PC-9 (cell line): ENCODE data around the gene RPL31. TPM values are rescaled to one million over a fixed set of nuclear protein-coding genes. Genes with fewer than 3 reads are reported as not detected.

ENCODE experiments used
- BruUV-seq: library from RNA; stranded (reverse); fragments of 400-500 nt; replicated peaks from 2 replicates; lab custom pipeline; 2021; lab: Mats Ljungman, UMichigan
- CTCF ChIA-PET: fragments of 300-600 bp; sonication (Branson Sonifier 250); formaldehyde crosslinking; loops from one replicate; lab custom pipeline; 2022; ENCODE audit warnings: antibody characterized with exemption; lab: Charles Lee
- POLR2A ChIA-PET: fragments of 300-600 bp; sonication (Branson Sonifier 250); formaldehyde crosslinking; loops from one replicate; lab custom pipeline; 2022; ENCODE audit warnings: antibody characterized with exemption; ENCODE audit not compliant: unreplicated experiment; lab: Charles Lee
- DNase-seq, 2 experiments: peaks; one replicate each; pipeline versions ENCODE4 v3.0.0 to v3.0.0-alpha.2; 2015 to 2022; ENCODE audit warnings: mixed read lengths in 1 of 2
- H2AFZ ChIP-seq: fragments of 200-600 bp; sonication (generic); 2 replicates; pipeline ENCODE4 v1.8.1; 2017; ENCODE audit warnings: antibody characterized with exemption
- H3F3A ChIP-seq: fragments of 200-600 bp; sonication (generic); 2 replicates; pipeline ENCODE4 v1.8.1; 2017; ENCODE audit warnings: antibody characterized with exemption, mild to moderate bottlenecking, low read depth; ENCODE audit not compliant: insufficient read depth
- H3K27ac ChIP-seq: fragments of 200-600 bp; sonication (generic); 2 replicates; pipeline ENCODE4 v1.6.1; 2016; ENCODE audit warnings: mixed run types
- H3K27me3 ChIP-seq: fragments of 200-600 bp; sonication (generic); 2 replicates; pipeline ENCODE4 v1.6.1; 2016; ENCODE audit warnings: low read depth, mixed run types; ENCODE audit not compliant: insufficient read depth
- H3K36me3 ChIP-seq: fragments of 200-600 bp; sonication (generic); 2 replicates; pipeline ENCODE4 v1.6.1; 2016; ENCODE audit warnings: low read depth, mixed run types
- H3K4me1 ChIP-seq: fragments of 200-600 bp; sonication (generic); replicated peaks from 2 replicates; pipeline ENCODE4 v1.6.1; 2016; ENCODE audit warnings: mixed run types; ENCODE audit not compliant: insufficient read depth
- H3K4me2 ChIP-seq: fragments of 200-600 bp; sonication (generic); 2 replicates; pipeline ENCODE4 v1.6.1; 2017; ENCODE audit warnings: mixed run types
- H3K4me3 ChIP-seq: fragments of 200-600 bp; sonication (generic); 2 replicates; pipeline ENCODE4 v1.6.1; 2016; ENCODE audit warnings: mixed run types
- H3K79me2 ChIP-seq: fragments of 200-600 bp; sonication (generic); 2 replicates; pipeline ENCODE4 v1.6.1; 2017; ENCODE audit warnings: low read depth, mixed run types
- H3K9me2 ChIP-seq: fragments of 200-600 bp; sonication (generic); 2 replicates; pipeline ENCODE4 v1.8.1; 2017; ENCODE audit warnings: mild to moderate bottlenecking; ENCODE audit not compliant: insufficient read depth
- H3K9me3 ChIP-seq: fragments of 200-600 bp; sonication (generic); 2 replicates; pipeline ENCODE4 v1.8.1; 2016; ENCODE audit warnings: low read depth; ENCODE audit not compliant: insufficient read depth
- H4K20me1 ChIP-seq: fragments of 200-600 bp; sonication (generic); 2 replicates; pipeline ENCODE4 v1.8.1; 2017; ENCODE audit not compliant: insufficient read depth
- CTCF ChIP-seq: fragments of 200-600 bp; sonication (generic); conservative IDR thresholded peaks from 2 replicates; pipeline ENCODE4 v1.6.1; 2017; ENCODE audit warnings: mixed run types, antibody characterized with exemption, mild to moderate bottlenecking, moderate library complexity
- EZH2 ChIP-seq: fragments of 200-600 bp; sonication (generic); IDR thresholded peaks from 2 replicates; pipeline ENCODE4 v1.8.0; 2017; ENCODE audit warnings: antibody characterized with exemption, low read depth
- intact Hi-C: fragments of 100-400 bp; cut with micrococcal nuclease; formaldehyde crosslinking; loops from one replicate; pipeline ENCODE4 v1.10.0; 2022; ENCODE audit not compliant: unreplicated experiment
- total RNA-seq: library from RNA; stranded (reverse); gene quantifications from 2 replicates; pipeline ENCODE4 v1.2.3, GENCODE V29; 2021

The RPL31 gene
- total RNA-seq, 1 experiment from 2014 or later: 1,251 TPM

GRCh38 chr2:100957996-100958653 is 44.0 kb upstream of the RPL31 start:
- DNase-seq: peak; percentile 48 to 54
- Histone ChIP-seq H3K9me3 (no peaks in the 10 kb centered on the region), H3K27ac (peak overlapping the region; percentile 70), H3K36me3 (no peaks in the 10 kb centered on the region), H3K4me1 (peaks cover 18% of the 10 kb centered on the region; the same call in 1 of the 2 replicates), H2AFZ (no peak overlapping the region), H3K4me2 (no peak overlapping the region), H3K27me3 (no peaks in the 10 kb centered on the region), H4K20me1 (no peaks in the 10 kb centered on the region), H3K4me3 (no peak overlapping the region), H3K79me2 (no peaks in the 10 kb centered on the region), H3K9me2 (no peaks in the 10 kb centered on the region), H3F3A (peaks cover 21% of the 10 kb centered on the region)
- TF ChIP-seq CTCF: no peak
- intact Hi-C loops: loop anchor here (2.0 to 5.0 kb wide), 2 partner anchors 75 to 136 kb away; partner anchors contain the start of gene NPAS2
- BruUV-seq: no TSS peak
- ChIA-PET CTCF (no interaction called here), POLR2A (no interaction called here)

- intact Hi-C loops: loop anchor here (1.0 to 5.0 kb wide), 3 partner anchors 56 to 137 kb away; partner anchors contain the start of gene NPAS2
- peaks cover 18% of the 10 kb centered on the region; the same call in 1 of the 2 replicates for H3K4me1 ChIP-seq
- DNase-seq: peak; percentile 22 to 76
- H4K20me1 ChIP-seq: no peaks in the 10 kb centered on the region
- H2AFZ ChIP-seq: no peak overlapping the region
- ChIA-PET POLR2A (interaction anchor here (0.6 kb wide), 2 partner anchors 57 to 396 kb away, joined by 4 to 6 read pairs; partner anchors contain the start of gene PDCL3), CTCF (no interaction called here)
- peaks cover 4% of the 10 kb centered on the region; the same call in 1 of the 2 replicates for H3K36me3 ChIP-seq
- no peaks in the 10 kb centered on the region for H3K9me3 ChIP-seq
- H3K79me2 ChIP-seq: no peaks in the 10 kb centered on the region
- H3K4me3 ChIP-seq: no peak overlapping the region
- no TSS peak for BruUV-seq
- peak overlapping the region; percentile 29; the same call in 1 of the 2 replicates for H3K4me2 ChIP-seq
- peak overlapping the region; percentile 70 for H3K27ac ChIP-seq
- TF ChIP-seq EZH2 (no peak), CTCF (no peak)
- H3F3A ChIP-seq: peaks cover 24% of the 10 kb centered on the region
- H3K9me2 ChIP-seq: no peaks in the 10 kb centered on the region
- no peaks in the 10 kb centered on the region for H3K27me3 ChIP-seq
Measured at GRCh38 chr2:100959225-100959880, 42.7 kb upstream of the RPL31 start.

- Histone ChIP-seq H3K27me3 (no peaks in the 10 kb centered on the region), H3K4me1 (peaks cover 18% of the 10 kb centered on the region; the same call in 1 of the 2 replicates), H3K4me3 (no peak overlapping the region), H3K27ac (no peak overlapping the region), H4K20me1 (no peaks in the 10 kb centered on the region), H3K79me2 (no peaks in the 10 kb centered on the region), H3F3A (peaks cover 24% of the 10 kb centered on the region), H3K9me3 (no peaks in the 10 kb centered on the region), H2AFZ (no peak overlapping the region), H3K9me2 (no peaks in the 10 kb centered on the region), H3K36me3 (peaks cover 17% of the 10 kb centered on the region; the same call in 1 of the 2 replicates), H3K4me2 (no peak overlapping the region)
- no peak for DNase-seq
- intact Hi-C loops: no loop called here
- no peak for TF ChIP-seq CTCF
- TF ChIP-seq EZH2: no peak
- CTCF ChIA-PET: no interaction called here
- no TSS peak for BruUV-seq
- POLR2A ChIA-PET: interaction anchor here (0.7 kb wide), 1 partner anchor 14 kb away, joined by 4 read pairs; no protein-coding TSS in a partner anchor
Measured at GRCh38 chr2:100960688-100961087, 41.4 kb upstream of the RPL31 start.
